ENCODE data around the gene CDH4.

GRCh38 chr20:61780066-61780465 is 528.0 kb downstream of the CDH4 start:
- TF ChIP-seq POLR2A (IDR thresholded peaks at IDR 0.05; ENCODE audit: low read length) (no peak), GATA1 (IDR thresholded peaks at IDR 0.05; ENCODE audit: low read depth, low read length) (no peak)
